Smooth muscle cell (in vitro differentiated cells): ENCODE results near the gene ETV3. TPM values are rescaled to one million over a fixed set of nuclear protein-coding genes. Genes with fewer than 3 reads are reported as not detected.

ENCODE experiments used
- DNase-seq: peaks from one replicate; lab custom pipeline; 2025; ENCODE audit not compliant: unreplicated experiment; lab: John Stamatoyannopoulos, UW
- H2AFZ ChIP-seq: fragments of 200-600 bp; sonication (generic); 2 replicates; pipeline ENCODE4 v1.6.0; 2016; ENCODE audit warnings: antibody characterized with exemption, low read depth, mild to moderate bottlenecking
- H3F3A ChIP-seq: fragments of 200-600 bp; sonication (generic); 2 replicates; pipeline ENCODE4 v1.6.0; 2017; ENCODE audit warnings: antibody characterized with exemption, low read depth
- H3K27ac ChIP-seq: fragments of 200-600 bp; sonication (generic); 2 replicates; pipeline ENCODE4 v1.5.1; 2016; ENCODE audit warnings: low read depth, mild to moderate bottlenecking
- H3K27me3 ChIP-seq: fragments of 200-600 bp; sonication (generic); 2 replicates; pipeline ENCODE4 v1.6.1; 2016; ENCODE audit warnings: low read depth, mild to moderate bottlenecking
- H3K36me3 ChIP-seq: fragments of 200-600 bp; sonication (generic); 2 replicates; pipeline ENCODE4 v1.5.1; 2016; ENCODE audit warnings: low read depth
- H3K4me1 ChIP-seq: fragments of 200-600 bp; sonication (generic); 2 replicates; pipeline ENCODE4 v1.5.1; 2016; ENCODE audit warnings: low read depth
- H3K4me2 ChIP-seq: fragments of 200-600 bp; sonication (generic); 2 replicates; pipeline ENCODE4 v1.6.0; 2016; ENCODE audit warnings: mild to moderate bottlenecking
- H3K4me3 ChIP-seq: fragments of 200-600 bp; sonication (generic); 2 replicates; pipeline ENCODE4 v1.5.1; 2016; ENCODE audit warnings: mild to moderate bottlenecking
- H3K79me2 ChIP-seq: fragments of 200-600 bp; sonication (generic); 2 replicates; pipeline ENCODE4 v1.6.0; 2016; ENCODE audit warnings: low read depth, mild to moderate bottlenecking
- H3K9ac ChIP-seq: fragments of 200-600 bp; sonication (generic); 2 replicates; pipeline ENCODE4 v1.6.0; 2016; ENCODE audit warnings: low read depth
- H3K9me3 ChIP-seq: fragments of 200-600 bp; sonication (generic); replicated peaks from 2 replicates; pipeline ENCODE4 v1.5.1; 2016; ENCODE audit warnings: low read depth
- H4K20me1 ChIP-seq: fragments of 200-600 bp; sonication (generic); 2 replicates; pipeline ENCODE4 v1.6.0; 2016; ENCODE audit warnings: low read depth
- CTCF ChIP-seq: fragments of 200-600 bp; sonication (generic); IDR thresholded peaks from 2 replicates; pipeline ENCODE4 v1.5.1; 2017; ENCODE audit warnings: borderline replicate concordance, mild to moderate bottlenecking, antibody characterized with exemption; ENCODE audit not compliant: insufficient read depth, poor library complexity, severe bottlenecking
- WGBS: methylation state at CpG from one replicate; pipeline ENCODE4 v1.1.7; 2016; ENCODE audit warnings: low lambda C conversion rate; 5-methylcytosine and 5-hydroxymethylcytosine counted together
- polyA plus RNA-seq: library from polyadenylated mRNA; unstranded; fragments of >200 nt; fragmentation: Nextera tagmentation; extraction: Ambion mirVana; gene quantifications from 2 replicates; pipeline ENCODE4 v1.2.1, GENCODE V29; 2016
- total RNA-seq: library from RNA; depleted of rRNA; stranded (reverse); fragments of >200 nt; gene quantifications from 2 replicates; pipeline ENCODE4 v1.2.3, GENCODE V29; 2014

Gene ETV3
- total and polyA plus RNA-seq, 2 experiments from 2014 or later: 11.4 to 33.2 TPM

DNA sequence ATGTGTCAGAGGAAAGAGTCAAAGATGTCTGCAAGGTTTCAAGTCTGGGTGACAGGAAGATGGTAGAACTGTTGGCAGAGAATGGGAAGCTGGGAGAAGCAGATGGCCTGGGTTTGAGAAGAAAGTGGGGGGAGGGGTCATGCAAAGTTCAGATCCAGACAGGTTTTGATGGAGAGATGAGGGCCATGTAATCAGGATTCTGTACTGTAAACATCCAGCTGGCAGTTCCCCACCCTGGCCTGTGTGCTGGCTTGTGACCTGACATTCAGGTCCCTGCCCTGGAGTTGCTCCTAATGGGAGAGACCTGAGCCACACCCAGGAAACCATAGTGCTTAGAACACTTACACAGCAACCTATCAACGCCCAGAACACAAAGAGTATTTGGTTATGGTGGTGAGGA lies 15.6 kb upstream of the ETV3 start:
- Histone ChIP-seq H2AFZ (no peak overlapping the region), H3F3A (peaks cover 7% of the 10 kb centered on the region), H3K36me3 (no peaks in the 10 kb centered on the region), H3K4me1 (peaks cover 22% of the 10 kb centered on the region), H4K20me1 (no peaks in the 10 kb centered on the region), H3K4me2 (no peak overlapping the region), H3K9ac (no peak overlapping the region), H3K27me3 (no peaks in the 10 kb centered on the region), H3K4me3 (no peak overlapping the region), H3K9me3 (no peaks in the 10 kb centered on the region), H3K79me2 (no peaks in the 10 kb centered on the region), H3K27ac (no peak overlapping the region)
- TF ChIP-seq CTCF: no peak
- DNase-seq: no peak
- WGBS: 90% methylated on average over 1 of the region's 1 CpG

- H3K27me3 ChIP-seq: no peaks in the 10 kb centered on the region
- 89% methylated on average over 2 of the region's 2 CpGs for WGBS
- no peaks in the 10 kb centered on the region for H3K36me3 ChIP-seq
- no peak overlapping the region for H3K9ac ChIP-seq
- H3K79me2 ChIP-seq: no peaks in the 10 kb centered on the region
- H3K4me2 ChIP-seq: no peak overlapping the region
- no peaks in the 10 kb centered on the region for H3K9me3 ChIP-seq
- H3K4me1 ChIP-seq: peaks cover 34% of the 10 kb centered on the region
- no peak for DNase-seq
- peaks cover 7% of the 10 kb centered on the region for H3F3A ChIP-seq
- no peak for TF ChIP-seq CTCF
- H3K4me3 ChIP-seq: no peak overlapping the region
- H2AFZ ChIP-seq: no peak overlapping the region
- no peaks in the 10 kb centered on the region for H4K20me1 ChIP-seq
- no peak overlapping the region for H3K27ac ChIP-seq
Observed at GRCh38 chr1:157152510-157152909, 14.3 kb upstream of the ETV3 start.

GRCh38 chr1:157151506-157151905 lies 13.3 kb upstream of the ETV3 start:
- Histone ChIP-seq H3K4me1 (peaks cover 27% of the 10 kb centered on the region), H3K27ac (no peak overlapping the region), H3K36me3 (no peaks in the 10 kb centered on the region), H3K79me2 (no peaks in the 10 kb centered on the region), H3K9me3 (no peaks in the 10 kb centered on the region), H3K27me3 (no peaks in the 10 kb centered on the region), H4K20me1 (no peaks in the 10 kb centered on the region), H3K4me2 (no peak overlapping the region), H3K4me3 (no peak overlapping the region), H2AFZ (no peak overlapping the region), H3F3A (peaks cover under 1% of the 10 kb centered on the region), H3K9ac (no peak overlapping the region)
- WGBS: 85% methylated on average over 3 of the region's 3 CpGs
- DNase-seq: no peak
- TF ChIP-seq CTCF: no peak

GRCh38 chr1:157151073-157151472 lies 12.9 kb upstream of the ETV3 start:
- Histone ChIP-seq H3F3A (no peaks in the 10 kb centered on the region), H2AFZ (no peak overlapping the region), H3K27me3 (no peaks in the 10 kb centered on the region), H4K20me1 (no peaks in the 10 kb centered on the region), H3K9me3 (no peaks in the 10 kb centered on the region), H3K27ac (no peak overlapping the region), H3K4me3 (no peak overlapping the region), H3K4me1 (peaks cover 23% of the 10 kb centered on the region), H3K4me2 (no peak overlapping the region), H3K9ac (no peak overlapping the region), H3K79me2 (no peaks in the 10 kb centered on the region), H3K36me3 (no peaks in the 10 kb centered on the region)
- DNase-seq: no peak
- TF ChIP-seq CTCF: no peak
- 88% methylated on average over 3 of the region's 3 CpGs for WGBS
